OCI-LY3 (cell line): ENCODE measurements around the gene PRMT2.
A peak's percentile ranks its signal among the peaks of the same experiment; 100 is the strongest.

Experiments used
- H2AFZ ChIP-seq: fragments of 200-600, 300-600 bp; shearing (Covaris generic); 2 replicates; pipeline ENCODE4 v1.6.0; 2014; ENCODE audit warnings: antibody characterized with exemption, low read depth, low read length
- H3K27ac ChIP-seq: fragments of 200-600, 300-600 bp; sonication (generic); 2 replicates; pipeline ENCODE4 v1.5.1; 2014; ENCODE audit warnings: mild to moderate bottlenecking, low read length, moderate library complexity, mixed read lengths
- H3K27me3 ChIP-seq: fragments of 200-600, 300-600 bp; sonication (generic); 2 replicates; pipeline ENCODE4 v1.6.1; 2014; ENCODE audit warnings: low read depth, low read length, mixed read lengths
- H3K36me3 ChIP-seq: fragments of 200-600, 300-600 bp; sonication (generic); replicated peaks from 2 replicates; pipeline ENCODE3; 2014; ENCODE audit warnings: low read depth, low read length, mixed read lengths
- H3K4me1 ChIP-seq: fragments of 300-600, 200-600 bp; sonication (generic); 2 replicates; pipeline ENCODE4 v1.6.1; 2014; ENCODE audit warnings: low read length, mixed read lengths
- H3K4me2 ChIP-seq: fragments of 200-600, 300-600 bp; sonication (generic); 2 replicates; pipeline ENCODE4 v1.6.1; 2014; ENCODE audit warnings: low read length, mixed read lengths
- H3K4me3 ChIP-seq: fragments of 300-600, 200-600 bp; sonication (generic); 2 replicates; pipeline ENCODE4 v1.5.1; 2014; ENCODE audit warnings: antibody characterized with exemption, mild to moderate bottlenecking, low read length, moderate library complexity
- H3K79me2 ChIP-seq: fragments of 300-600, 200-600 bp; shearing (Covaris generic); 2 replicates; pipeline ENCODE4 v1.6.1; 2014; ENCODE audit warnings: mild to moderate bottlenecking, low read length, mixed read lengths
- H3K9ac ChIP-seq: fragments of 300-600, 200-600 bp; shearing (Covaris generic); 2 replicates; pipeline ENCODE4 v1.6.0; 2014; ENCODE audit warnings: mild to moderate bottlenecking, low read length, moderate library complexity
- H3K9me3 ChIP-seq: fragments of 200-600, 300-600 bp; shearing (Covaris generic); 2 replicates; pipeline ENCODE4 v1.6.1; 2014; ENCODE audit warnings: low read length, mixed read lengths; ENCODE audit not compliant: insufficient read depth
- H4K20me1 ChIP-seq: fragments of 200-600, 300-600 bp; sonication (generic); 2 replicates; pipeline ENCODE4 v1.6.1; 2016; ENCODE audit warnings: low read length, mixed read lengths; ENCODE audit not compliant: insufficient read depth
- CTCF ChIP-seq: fragments of 200-600, 300-600 bp; sonication (generic); IDR thresholded peaks from 2 replicates; pipeline ENCODE4 v1.5.1; 2014; ENCODE audit warnings: antibody characterized with exemption, low read length, low read depth
- EZH2phosphoT487 ChIP-seq: fragments of 200-600 bp; shearing (Covaris generic); IDR thresholded peaks from 2 replicates; pipeline ENCODE4 v1.6.1; 2018; ENCODE audit warnings: antibody characterized with exemption, mixed run types, low read depth

The PRMT2 gene

GRCh38 chr21:46637952-46638746, 2.7 kb downstream of the PRMT2 start:
- no peaks in the 10 kb centered on the region for H3K9me3 ChIP-seq
- H3K27me3 ChIP-seq, result no peaks in the 10 kb centered on the region
- H3K4me2 ChIP-seq, result no peak overlapping the region
- no peaks in the 10 kb centered on the region for H3K79me2 ChIP-seq
- no peaks in the 10 kb centered on the region for H4K20me1 ChIP-seq
- H3K4me3 ChIP-seq, result no peak overlapping the region
- H2AFZ ChIP-seq, result no peak overlapping the region
- no peaks in the 10 kb centered on the region for H3K36me3 ChIP-seq
- H3K27ac ChIP-seq, result no peak overlapping the region
- H3K4me1 ChIP-seq, result peaks cover 17% of the 10 kb centered on the region
- TF ChIP-seq EZH2phosphoT487, result no peak
- no peak for TF ChIP-seq CTCF
- H3K9ac ChIP-seq, result no peak overlapping the region

- Histone ChIP-seq H3K27ac (no peak overlapping the region), H3K4me3 (no peak overlapping the region), H3K79me2 (no peaks in the 10 kb centered on the region), H3K27me3 (no peaks in the 10 kb centered on the region), H4K20me1 (no peaks in the 10 kb centered on the region), H3K4me1 (peaks cover 12% of the 10 kb centered on the region), H2AFZ (no peak overlapping the region), H3K4me2 (no peak overlapping the region), H3K36me3 (peaks cover 9% of the 10 kb centered on the region), H3K9me3 (no peaks in the 10 kb centered on the region), H3K9ac (no peak overlapping the region)
- TF ChIP-seq EZH2phosphoT487, result no peak
- TF ChIP-seq CTCF, result peak; percentile 26
These were observed 4.3 kb downstream of the PRMT2 start for GRCh38 chr21:46639489-46640386.

GRCh38 chr21:46641656-46642055, 6.2 kb downstream of the PRMT2 start:
- Histone ChIP-seq H3K9ac (no peak overlapping the region), H2AFZ (no peak overlapping the region), H3K79me2 (no peaks in the 10 kb centered on the region), H3K27me3 (no peaks in the 10 kb centered on the region), H3K27ac (no peak overlapping the region), H3K4me2 (no peak overlapping the region), H3K9me3 (no peaks in the 10 kb centered on the region), H3K4me3 (no peak overlapping the region), H3K4me1 (peaks cover 3% of the 10 kb centered on the region), H4K20me1 (no peaks in the 10 kb centered on the region), H3K36me3 (peaks cover 15% of the 10 kb centered on the region)
- TF ChIP-seq CTCF, result no peak
- no peak for TF ChIP-seq EZH2phosphoT487
